ENCODE data around the gene MYEF2. TPM values are rescaled to one million over a fixed set of nuclear protein-coding genes. Genes with fewer than 3 reads are reported as not detected.

MYEF2 gene, protein sequence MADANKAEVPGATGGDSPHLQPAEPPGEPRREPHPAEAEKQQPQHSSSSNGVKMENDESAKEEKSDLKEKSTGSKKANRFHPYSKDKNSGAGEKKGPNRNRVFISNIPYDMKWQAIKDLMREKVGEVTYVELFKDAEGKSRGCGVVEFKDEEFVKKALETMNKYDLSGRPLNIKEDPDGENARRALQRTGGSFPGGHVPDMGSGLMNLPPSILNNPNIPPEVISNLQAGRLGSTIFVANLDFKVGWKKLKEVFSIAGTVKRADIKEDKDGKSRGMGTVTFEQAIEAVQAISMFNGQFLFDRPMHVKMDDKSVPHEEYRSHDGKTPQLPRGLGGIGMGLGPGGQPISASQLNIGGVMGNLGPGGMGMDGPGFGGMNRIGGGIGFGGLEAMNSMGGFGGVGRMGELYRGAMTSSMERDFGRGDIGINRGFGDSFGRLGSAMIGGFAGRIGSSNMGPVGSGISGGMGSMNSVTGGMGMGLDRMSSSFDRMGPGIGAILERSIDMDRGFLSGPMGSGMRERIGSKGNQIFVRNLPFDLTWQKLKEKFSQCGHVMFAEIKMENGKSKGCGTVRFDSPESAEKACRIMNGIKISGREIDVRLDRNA
- 17.9 and 20.5 TPM in 2 replicates for total RNA-seq (2014; rRNA removed; shearing (Covaris generic))

DNA sequence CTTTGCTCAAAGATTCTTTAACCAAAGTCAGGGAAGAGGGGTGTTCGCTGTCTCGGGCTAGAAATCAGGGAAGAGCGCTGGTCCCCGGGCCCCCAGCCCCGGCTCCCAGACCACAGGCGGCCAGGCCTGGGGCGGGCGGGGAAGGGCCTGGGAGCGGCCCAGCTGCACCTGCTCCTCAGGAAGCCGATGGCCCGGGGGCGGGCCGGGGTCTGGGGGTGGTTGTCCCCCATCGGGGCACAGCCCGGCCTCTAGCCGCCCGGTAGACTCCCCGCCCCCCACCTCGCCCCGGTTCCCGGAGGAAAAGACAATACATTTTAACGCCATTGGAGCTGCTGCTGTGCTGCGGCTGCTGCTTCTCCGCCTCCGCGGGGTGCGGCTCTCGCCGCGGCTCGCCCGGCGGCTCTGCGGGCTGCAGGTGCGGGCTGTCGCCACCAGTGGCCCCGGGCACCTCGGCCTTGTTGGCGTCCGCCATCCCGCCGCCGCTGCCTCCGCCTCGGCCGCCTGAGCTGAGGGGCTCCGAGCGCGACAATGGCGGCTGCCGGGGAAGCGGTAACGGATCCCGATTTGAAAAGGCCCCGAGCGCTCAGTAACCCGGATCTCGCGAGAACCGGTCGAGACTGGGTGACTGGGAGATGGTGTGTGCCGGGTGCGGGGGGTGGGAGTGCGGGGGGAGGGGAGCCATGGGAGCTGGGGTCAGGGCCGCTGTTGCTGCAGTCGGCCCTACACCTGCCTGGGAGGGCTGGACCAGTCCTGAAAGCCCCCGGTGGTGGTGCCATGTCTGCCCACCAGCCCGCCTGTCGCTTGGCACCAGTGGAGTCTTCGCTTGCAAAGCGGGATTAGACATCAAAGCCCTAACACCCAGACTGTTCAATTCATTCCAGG, at the start of gene MYEF2:
TSS of gene MYEF2 (minus strand) at position 530 of the 882 bp plus-strand sequence. CDS start at position 472, 58 bp downstream.
- peak; percentile 71 for DNase-seq (ENCODE audit: low spot score)

DNA sequence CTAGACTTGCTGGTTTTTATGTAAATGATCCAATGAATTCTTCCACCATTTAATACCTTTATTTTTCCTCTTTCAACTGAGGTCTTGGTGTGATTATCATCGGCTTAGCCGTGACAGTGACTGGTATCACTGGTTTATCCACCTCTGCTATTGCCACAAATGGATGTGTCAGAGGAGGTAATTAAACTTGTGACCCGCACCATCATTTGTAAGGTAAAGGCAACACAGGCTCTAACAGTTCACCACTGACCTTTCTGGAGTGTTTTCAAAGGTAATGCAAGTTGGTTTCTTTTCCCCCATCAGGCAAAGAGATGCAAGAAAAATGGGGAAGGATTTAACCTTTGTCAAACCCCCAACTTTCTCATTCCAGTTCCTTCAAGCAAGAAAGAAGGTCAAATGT, 47.7 kb upstream of the MYEF2 start:
- DNase-seq (ENCODE audit: low spot score), result no peak

DNA sequence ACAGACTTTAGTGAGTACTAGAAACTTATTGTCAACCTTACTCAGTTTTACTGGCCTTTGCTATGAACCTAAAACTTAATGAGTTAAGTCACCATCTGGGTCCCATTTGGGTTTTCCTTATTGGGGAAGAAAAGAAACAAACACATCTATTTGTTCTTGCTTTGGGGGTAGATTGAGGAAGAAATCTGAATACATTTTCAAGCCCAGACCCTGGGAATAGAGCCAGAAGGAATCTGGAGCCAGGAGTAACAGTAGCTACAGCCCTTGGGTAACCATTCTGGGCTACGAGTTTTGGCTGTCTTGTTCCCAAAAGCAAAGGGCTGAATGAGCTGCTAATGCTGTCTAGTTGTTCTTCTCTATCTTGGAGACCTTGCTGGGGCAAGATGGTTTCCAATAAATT, 44.5 kb upstream of the MYEF2 start:
- DNase-seq (ENCODE audit: low spot score), result no peak

DNA sequence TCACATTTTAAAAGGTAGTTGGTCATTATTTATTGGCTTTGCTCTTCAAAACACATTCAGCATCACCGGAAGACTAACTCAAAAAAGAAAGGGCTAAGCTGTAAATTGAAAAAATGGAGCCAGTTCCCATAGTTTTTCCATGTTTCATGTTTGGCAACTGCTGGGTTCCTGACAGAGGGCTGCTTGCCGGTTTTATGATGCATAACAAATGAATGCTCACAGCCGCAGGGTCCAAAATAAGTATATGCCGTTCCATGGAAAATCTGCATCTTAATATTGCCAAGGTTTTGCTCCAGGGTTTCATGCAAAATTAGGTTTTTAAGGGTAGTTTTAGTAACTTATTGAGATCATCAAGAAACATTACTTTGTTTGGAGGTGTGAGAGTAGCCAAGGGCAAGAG, 43.8 kb upstream of the MYEF2 start:
- no peak for DNase-seq (ENCODE audit: low spot score)

DNA sequence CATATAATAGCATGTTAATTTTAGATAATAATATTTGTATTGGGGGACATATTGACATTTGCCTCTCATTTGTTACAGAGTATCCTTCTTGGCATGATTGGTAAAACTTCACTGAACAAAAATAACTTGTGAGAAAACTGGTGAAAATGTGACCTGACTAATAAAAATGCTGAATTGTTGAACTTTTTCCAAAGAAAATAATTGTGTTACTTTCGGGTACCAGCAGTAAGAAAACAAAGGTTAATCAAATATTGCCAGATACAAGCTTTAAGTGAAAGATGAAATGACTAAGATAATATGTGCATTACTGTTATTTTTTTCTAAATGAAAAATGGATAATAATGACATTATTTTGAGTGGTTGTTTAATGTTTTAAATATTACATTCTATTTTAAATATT, 43.2 kb upstream of the MYEF2 start:
- DNase-seq (ENCODE audit: low spot score), result no peak

DNA sequence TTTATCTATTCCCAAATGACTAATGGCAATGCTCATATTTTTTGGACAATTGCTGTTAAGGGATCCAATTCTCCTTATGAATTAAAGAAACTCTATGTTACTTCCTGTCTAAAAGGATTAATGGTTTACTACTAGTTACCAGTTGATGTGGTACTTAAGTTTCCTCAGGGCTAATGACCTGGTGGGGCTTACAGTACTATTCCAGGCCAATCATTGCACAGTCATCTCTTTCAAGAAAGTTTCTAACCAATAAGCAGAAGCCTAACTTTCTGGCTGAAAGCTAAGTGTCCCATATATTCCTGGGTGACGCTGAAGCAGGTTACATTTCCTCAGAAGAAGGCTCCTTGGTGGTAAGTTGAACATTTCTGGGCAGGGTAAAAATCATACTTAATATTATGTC, 27.9 kb upstream of the MYEF2 start, which contains the start of gene SLC12A1:
TSS of gene SLC12A1 (plus strand) at position 322 of the 400 bp plus-strand sequence. CDS start 1,418 bp downstream, outside the sequence.
- DNase-seq (ENCODE audit: low spot score), result no peak

DNA sequence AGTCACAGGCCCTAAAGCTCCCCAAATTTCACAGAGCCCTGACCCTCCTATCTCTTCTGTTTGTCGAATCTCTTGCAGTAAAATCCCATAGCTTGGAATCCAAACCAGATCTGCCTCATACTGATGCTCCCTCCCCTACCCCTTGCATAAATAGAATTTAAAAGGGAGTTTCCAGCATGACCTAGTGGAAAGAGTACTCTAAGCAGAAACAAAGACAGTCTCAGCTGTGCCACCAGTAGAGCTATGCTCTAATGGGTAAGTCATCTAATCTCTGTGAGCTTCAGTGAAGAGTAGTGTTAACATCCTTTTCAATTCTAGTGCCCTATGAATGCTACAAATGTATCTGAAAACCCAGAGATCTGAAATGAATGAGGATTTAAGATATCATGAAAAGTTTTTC, 24.0 kb upstream of the MYEF2 start:
- no peak for DNase-seq (ENCODE audit: low spot score)

DNA sequence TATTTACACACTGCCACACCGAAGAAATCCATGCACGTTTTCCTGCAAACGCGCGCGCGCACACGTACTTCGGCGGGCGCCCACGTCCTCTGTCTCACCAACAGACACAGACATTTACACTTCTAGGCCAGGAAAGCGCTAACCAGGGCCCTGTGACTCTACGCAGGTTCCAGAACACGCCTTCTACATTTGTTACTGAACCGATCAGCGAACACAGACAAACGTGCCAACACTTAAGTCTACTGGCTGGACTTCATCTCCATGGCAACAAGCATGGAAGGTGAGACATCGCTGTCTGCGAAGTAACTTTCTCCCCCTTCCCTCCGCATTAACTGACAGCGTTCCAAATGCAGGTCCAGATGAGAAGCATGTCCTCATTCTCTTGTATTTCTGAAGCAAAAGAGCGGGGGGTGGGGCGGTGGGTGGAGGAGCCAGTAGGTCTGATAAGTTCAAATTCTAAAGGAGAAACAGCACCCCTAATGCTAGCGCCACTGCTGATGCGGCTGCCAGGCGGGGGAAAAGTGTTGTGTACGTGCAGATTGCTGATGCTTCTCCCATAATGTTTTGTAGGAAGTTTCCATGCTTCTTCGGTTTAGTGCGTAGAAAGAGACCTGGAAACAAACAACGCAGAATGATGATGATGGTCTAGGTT, 13.6 kb upstream of the MYEF2 start, which contains the start of gene CTXN2:
TSS of gene CTXN2 (plus strand) at position 92 of the 652 bp plus-strand sequence. CDS start 9,636 bp downstream, outside the sequence.
- DNase-seq (ENCODE audit: low spot score), result no peak

DNA sequence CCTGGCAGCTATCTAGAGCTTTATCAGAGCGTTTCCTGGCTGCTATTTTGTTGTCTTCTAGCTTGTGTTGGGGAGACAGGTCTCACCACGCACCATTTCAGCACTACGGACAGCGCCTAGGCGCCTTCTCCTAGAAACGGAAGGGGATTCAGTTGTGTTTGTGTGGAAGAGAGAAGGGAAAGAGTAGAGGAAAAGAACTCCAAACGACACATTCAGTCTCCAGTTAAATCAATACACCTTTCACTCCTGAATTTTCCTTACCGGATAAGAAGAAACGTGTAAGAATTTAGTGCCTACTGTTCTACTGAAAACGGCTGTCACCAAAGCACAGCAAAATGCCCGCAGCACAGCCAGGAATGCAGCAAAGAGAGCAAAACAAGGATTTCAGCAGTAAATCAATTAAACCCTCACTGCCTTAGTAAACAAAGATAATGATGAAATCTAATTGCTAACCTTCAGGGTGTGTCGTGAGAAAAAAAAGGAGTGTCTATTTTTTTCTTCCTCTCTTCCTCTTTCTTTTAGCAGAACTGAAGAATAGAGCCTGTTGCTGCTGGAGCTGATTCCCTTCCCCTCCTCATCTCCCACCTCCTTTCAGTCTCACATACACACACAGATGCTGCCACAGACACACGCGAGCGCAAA, 13.0 kb upstream of the MYEF2 start:
- peak; percentile 68 for DNase-seq (ENCODE audit: low spot score)

DNA sequence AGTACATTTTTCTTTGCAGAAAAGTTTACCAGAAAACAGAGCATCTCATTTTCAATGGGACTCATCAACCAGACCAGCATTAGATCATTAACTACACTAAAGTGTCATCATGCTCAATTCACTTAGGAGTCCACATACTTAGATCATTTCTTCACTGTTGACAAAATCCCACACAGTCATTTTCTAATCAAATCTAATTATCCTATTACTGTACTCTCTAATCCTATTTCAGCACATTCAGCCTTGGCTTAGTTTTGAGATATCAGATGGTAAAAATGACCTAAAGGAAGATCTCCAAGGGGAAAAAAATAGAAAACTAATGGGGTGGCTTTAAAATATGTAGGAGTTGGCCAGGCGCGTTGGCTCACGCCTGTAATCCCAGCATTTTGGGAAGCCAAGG, 8.2 kb upstream of the MYEF2 start:
- no peak for DNase-seq (ENCODE audit: low spot score)

DNA sequence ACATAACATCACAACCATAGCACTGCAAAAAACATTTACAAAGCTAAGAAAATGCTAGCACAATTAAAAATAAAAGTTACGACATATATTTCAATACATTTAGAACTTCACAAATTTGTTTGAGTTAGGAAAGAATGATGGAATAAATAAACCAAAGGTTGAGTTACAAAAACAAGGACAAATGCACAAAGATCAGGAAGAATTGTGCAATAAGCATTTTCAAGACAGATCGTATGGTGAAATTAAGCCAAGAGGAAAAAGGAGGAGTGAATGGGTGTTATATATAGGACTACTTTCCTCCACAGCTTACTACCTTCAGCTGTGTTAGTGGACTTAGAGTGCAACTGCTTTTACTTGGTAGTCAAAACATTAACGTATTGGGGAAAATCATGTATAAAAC, 7.4 kb upstream of the MYEF2 start:
- no peak for DNase-seq (ENCODE audit: low spot score)

DNA sequence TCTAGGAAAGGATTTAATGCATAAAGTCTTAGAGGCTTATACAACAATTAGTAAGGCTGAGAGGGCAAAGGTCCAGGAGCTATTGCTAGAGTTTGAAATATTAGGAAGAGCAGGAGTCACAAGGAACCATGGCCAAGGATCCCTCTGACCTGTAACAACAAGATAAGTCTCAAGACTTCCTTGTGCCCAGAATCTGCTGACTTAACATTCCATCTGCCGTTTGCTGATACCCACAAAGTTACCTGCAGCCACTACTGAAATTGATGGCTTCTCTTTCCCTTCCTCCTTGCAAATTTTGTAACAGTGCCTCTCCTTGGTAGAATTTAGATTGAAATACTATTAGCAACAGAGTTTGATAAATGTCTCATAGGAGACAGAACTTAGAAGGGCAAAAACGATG, 4.7 kb upstream of the MYEF2 start:
- no peak for DNase-seq (ENCODE audit: low spot score)

DNA sequence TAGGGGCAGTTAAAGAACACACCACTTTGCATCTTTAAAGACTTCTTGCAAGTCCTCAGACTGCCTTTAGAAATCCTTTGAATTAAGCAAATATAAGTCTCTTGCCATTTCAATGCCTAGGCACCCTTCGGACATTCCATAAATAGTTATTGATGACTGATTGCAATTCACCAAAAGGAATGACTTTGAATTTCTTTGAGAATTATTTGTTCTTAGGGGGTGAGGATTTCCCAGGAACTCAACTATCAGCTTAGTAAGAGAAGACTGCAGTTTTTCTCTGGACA, 495 bp upstream of the MYEF2 start:
- no peak for DNase-seq (ENCODE audit: low spot score)

DNA sequence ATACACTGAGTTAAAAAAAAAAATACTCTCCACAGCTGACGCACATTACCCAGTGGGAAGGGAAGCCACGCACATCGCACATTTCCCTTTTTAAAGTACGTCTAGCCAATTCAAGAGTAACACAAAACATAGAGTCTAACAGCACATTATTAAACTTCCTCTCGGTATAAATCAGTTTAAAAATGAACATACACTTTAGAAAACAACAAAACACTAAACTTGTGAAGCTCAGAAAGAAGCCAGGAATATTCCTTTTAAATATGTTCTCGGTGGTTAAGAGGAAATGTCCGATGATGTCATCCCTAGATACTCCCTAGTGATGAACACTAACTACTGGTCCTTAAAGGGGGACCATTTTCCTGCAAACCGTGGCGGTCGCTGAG, 721 bp downstream of the MYEF2 start:
- peak; percentile 58 for DNase-seq (ENCODE audit: low spot score)

DNA sequence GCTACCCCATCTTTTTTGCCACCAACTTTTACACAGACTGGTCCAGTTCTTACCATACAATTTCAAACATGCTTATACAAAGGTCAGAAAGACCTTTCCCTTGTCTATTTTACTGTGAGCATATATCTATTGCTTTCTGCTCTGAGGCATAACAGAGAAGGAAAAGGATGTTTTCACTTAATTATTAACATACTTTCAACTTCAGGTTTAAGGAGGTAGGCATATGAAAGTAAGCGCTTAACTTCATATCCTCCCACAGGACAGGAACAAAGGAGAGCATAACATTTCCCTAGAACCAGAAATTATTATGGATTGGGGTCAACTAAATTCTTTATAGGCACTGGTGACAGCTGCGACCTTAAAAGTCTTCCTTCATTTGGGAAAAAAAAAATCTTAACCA, 1.1 kb downstream of the MYEF2 start:
- no peak for DNase-seq (ENCODE audit: low spot score)

DNA sequence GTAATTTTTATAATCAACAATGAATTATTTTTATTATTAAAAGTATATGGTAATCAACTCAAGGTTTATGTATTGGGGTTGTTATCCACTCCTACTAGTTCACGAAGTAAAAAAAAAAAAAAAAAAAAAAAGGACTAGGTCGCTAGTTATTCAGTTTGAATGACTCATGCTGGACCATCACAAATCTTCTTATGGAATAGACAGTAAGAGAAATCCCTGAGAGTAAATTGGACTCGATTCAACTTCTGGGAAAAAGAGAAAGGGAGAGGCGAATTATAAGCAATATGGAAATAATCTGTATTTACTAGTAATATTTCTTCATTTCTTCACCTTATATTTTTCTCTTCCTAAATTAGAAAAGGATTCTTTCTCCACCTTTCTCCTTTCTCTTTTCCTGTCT, 2.0 kb downstream of the MYEF2 start:
- DNase-seq (ENCODE audit: low spot score), result no peak

DNA sequence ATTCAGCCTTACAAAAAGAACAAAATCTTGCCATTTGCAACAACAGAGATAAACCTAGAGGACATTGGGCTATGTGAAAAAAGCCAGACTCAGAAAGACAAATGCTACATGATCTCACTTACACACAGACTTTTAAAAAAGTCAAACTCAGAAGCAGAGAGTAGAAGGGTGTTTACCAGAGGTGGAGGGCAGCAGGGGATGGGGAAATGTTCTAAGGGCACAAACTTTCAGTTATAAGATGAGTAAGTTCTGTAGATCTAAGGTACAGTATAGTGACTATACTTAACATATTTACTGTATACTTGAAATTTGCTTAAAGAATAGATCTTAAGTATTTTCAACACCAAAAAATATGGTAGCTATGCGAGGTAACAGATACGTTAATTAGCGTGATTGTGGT, 3.0 kb downstream of the MYEF2 start:
- no peak for DNase-seq (ENCODE audit: low spot score)

DNA sequence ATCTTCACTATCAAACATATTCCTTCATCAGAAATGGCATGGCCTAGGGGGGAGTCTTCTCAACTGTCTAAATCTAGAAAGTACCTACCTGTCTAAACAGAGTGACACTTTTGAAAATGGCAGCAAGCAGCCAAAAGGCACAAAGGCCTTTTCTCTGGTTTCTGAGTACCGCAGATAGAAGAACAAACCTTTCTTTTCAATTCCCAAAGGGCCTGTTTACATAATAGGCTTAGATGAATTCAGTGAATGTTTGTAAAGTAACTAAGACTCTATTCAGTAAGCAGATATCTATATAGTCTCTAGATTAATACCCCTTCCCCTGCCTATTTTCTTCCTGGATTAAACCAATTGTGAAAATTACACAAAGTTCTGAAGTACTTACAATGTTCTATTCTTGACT, 7.1 kb downstream of the MYEF2 start:
- DNase-seq (ENCODE audit: low spot score), result no peak

DNA sequence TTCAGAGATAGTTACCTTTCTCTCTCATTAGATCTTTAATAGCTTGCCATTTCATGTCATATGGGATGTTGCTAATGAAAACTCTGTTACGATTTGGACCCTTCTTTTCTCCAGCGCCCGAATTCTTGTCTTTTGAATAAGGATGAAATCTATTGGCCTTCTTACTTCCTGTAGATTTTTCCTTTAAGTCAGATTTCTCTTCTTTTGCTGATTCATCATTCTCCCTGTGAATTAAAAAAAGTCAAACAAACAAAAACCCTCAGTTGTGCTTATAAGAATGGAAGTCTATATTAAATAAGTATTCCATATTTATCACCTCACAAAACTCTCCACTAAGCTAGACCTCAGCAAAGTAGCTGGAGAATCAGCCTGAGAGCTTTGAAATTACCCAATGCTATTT, 9.5 kb downstream of the MYEF2 start:
- DNase-seq (ENCODE audit: low spot score), result no peak

DNA sequence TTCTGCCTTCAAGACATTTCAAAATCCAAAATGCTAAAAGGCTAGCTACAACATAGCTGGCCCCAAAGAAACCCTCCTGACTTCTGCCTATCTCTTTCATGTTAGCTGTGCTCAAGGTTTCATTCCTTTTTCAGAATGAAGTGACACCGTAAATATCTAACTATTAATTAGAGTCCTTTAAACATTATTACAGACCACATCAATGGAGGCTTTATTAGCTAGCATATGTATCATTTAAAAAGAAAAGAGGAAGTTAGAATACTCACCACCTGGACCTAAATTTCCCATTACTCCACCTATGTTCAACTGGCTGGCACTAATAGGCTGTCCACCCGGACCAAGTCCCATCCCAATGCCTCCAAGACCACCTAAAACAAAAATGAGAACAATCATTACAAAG, 24.6 kb downstream of the MYEF2 start:
- no peak for DNase-seq (ENCODE audit: low spot score)

DNA sequence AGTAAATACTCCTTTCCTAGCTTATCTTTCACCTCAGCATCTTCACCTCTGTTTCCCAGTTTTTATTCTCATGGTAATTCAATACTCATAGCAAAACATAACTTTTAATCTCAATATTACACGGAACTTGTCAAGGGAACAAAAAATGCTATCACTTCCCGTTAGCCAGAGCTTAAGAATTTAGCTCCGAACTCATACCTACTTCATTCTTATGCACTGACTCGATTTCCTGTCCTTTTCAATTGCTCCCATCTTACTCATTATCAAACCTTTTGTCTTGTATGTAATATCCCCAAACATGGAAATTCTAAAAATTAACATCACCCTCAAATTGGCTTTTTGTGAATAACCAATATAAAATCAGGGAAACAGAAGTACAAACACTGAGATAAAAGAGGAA, 28.2 kb downstream of the MYEF2 start:
- DNase-seq (ENCODE audit: low spot score), result no peak

Data from HT-29 (cell line).